Esophagus muscularis mucosa (tissue), 4 donors: ENCODE data around the gene CENPV. TPM values are rescaled to one million over a fixed set of nuclear protein-coding genes. Genes with fewer than 3 reads are reported as not detected.

ENCODE experiments used
- DNase-seq: peaks from one replicate; pipeline ENCODE4 v3.0.0-alpha.2; 2017; ENCODE audit errors: extremely low spot score
- H3K27ac ChIP-seq, 4 donors: fragments of 200-600 bp; sonication (generic); replicated peaks in 1 of 4; 1 replicate in 3 of 4; 2 replicates in 1 of 4; pipeline ENCODE4 v1.5.1; 2016 to 2019; ENCODE audit warnings: mild to moderate bottlenecking in 1 of 4
- H3K27me3 ChIP-seq, 4 donors: fragments of 200-600 bp; sonication (generic); one replicate each; pipeline versions ENCODE4 v1.5.1 to v1.6.0; 2016 to 2019
- H3K36me3 ChIP-seq, 4 donors: fragments of 200-600 bp; sonication (generic); one replicate each; pipeline ENCODE4 v1.5.1; 2016 to 2019
- H3K4me1 ChIP-seq, 4 donors: fragments of 200-600 bp; sonication (generic); one replicate each; pipeline ENCODE4 v1.5.1; 2016 to 2019
- H3K4me3 ChIP-seq, 4 donors: fragments of 200-600 bp; sonication (generic); 1 replicate in 2 of 4; 2 replicates in 2 of 4; pipeline ENCODE4 v1.5.1; 2016 to 2019; ENCODE audit warnings: mild to moderate bottlenecking in 4 of 4, moderate library complexity in 1 of 4
- H3K9me3 ChIP-seq, 4 donors: fragments of 200-600 bp; sonication (generic); 1 replicate in 3 of 4; 2 replicates in 1 of 4; pipeline ENCODE4 v1.5.1; 2016 to 2019
- CTCF ChIP-seq, 3 experiments: fragments of 200-600 bp in 2 of 3; fragments of 450-650 bp in 1 of 3; sonication (generic) in 2 of 3; IDR thresholded peaks; one replicate each; pipeline ENCODE4 v1.5.1; 2017 to 2019; ENCODE audit warnings: antibody characterized with exemption in 3 of 3, mild to moderate bottlenecking in 2 of 3, moderate library complexity in 1 of 3
- EP300 ChIP-seq: sonication (generic); formaldehyde crosslinking; IDR thresholded peaks from one replicate; pipeline ENCODE4 v1.6.1; 2017; ENCODE audit warnings: antibody characterized with exemption
- POLR2A ChIP-seq: fragments of 450-650 bp; IDR thresholded peaks from one replicate; pipeline ENCODE4 v1.6.1; 2017; ENCODE audit warnings: antibody characterized with exemption, moderate library complexity, mild to moderate bottlenecking, low read depth
- POLR2AphosphoS5 ChIP-seq, 2 donors: sonication (generic); formaldehyde crosslinking; IDR thresholded peaks; one replicate each; pipeline ENCODE4 v1.6.1; 2017; ENCODE audit warnings: antibody characterized with exemption in 2 of 2
- WGBS: methylation state at CpG from one replicate; pipeline ENCODE4 v1.1.5; 2018; 5-methylcytosine and 5-hydroxymethylcytosine counted together
- intact Hi-C: fragments of 100-400 bp; cut with DNase I; formaldehyde crosslinking; loops from one replicate; pipeline ENCODE4 v1.15.1; 2023
- total RNA-seq, 4 donors: library from RNA; depleted of rRNA; stranded (reverse); fragments of >200 nt; gene quantifications; one replicate each; pipeline versions ENCODE4 v1.1.0 to v1.2.1, GENCODE V29; 2016

Gene CENPV
- total RNA-seq, 4 donors from 2014 or later, result 4.2 to 10.9 (median 8.2) TPM

- Histone ChIP-seq H3K4me1 (peaks cover 37 to 61% (median 56%) of the 10 kb centered on the region in 4 donors), H3K27me3 (no peaks in the 10 kb centered on the region), H3K9me3 (no peaks in the 10 kb centered on the region), H3K36me3 (peaks cover 13 to 24% (median 22%) of the 10 kb centered on the region in 4 donors), H3K27ac (peak overlapping the region in 2 of 4 donors; percentile 6 to 27), H3K4me3 (no peak overlapping the region)
- TF ChIP-seq POLR2AphosphoS5 (IDR thresholded peaks at IDR 0.05) (no peak), CTCF (IDR thresholded peaks at IDR 0.05) (no peak), EP300 (no peak), POLR2A (no peak)
- 69% methylated on average over 5 of the region's 5 CpGs for WGBS
- intact Hi-C loops, result no loop called here
- no peak for DNase-seq
Observed at GRCh38 chr17:16384557-16384956, 31.3 kb upstream of the CENPV start.

GRCh38 chr17:16383772-16384287 is 30.6 kb upstream of the CENPV start:
- no peaks in the 10 kb centered on the region for H3K9me3 ChIP-seq
- intact Hi-C loops, result no loop called here
- peaks cover 13 to 24% (median 22%) of the 10 kb centered on the region in 4 donors for H3K36me3 ChIP-seq
- H3K27me3 ChIP-seq, result no peaks in the 10 kb centered on the region
- no peak overlapping the region for H3K4me3 ChIP-seq
- DNase-seq, result no peak
- H3K27ac ChIP-seq, result peak overlapping the region in 1 of 4 donors; percentile 23
- WGBS, result 89% methylated on average over 5 of the region's 5 CpGs
- no peak for TF ChIP-seq EP300
- no peak for TF ChIP-seq POLR2A
- no peak for TF ChIP-seq POLR2AphosphoS5 (IDR thresholded peaks at IDR 0.05)
- TF ChIP-seq CTCF (IDR thresholded peaks at IDR 0.05), result no peak
- peaks cover 37 to 61% (median 56%) of the 10 kb centered on the region in 4 donors for H3K4me1 ChIP-seq

- H3K27ac ChIP-seq, result peak overlapping the region in 2 of 4 donors; percentile 23 to 93
- H3K27me3 ChIP-seq, result no peaks in the 10 kb centered on the region
- intact Hi-C loops, result no loop called here
- no peak for DNase-seq
- 55% methylated on average over 4 of the region's 4 CpGs for WGBS
- H3K36me3 ChIP-seq, result peaks cover 13 to 24% (median 22%) of the 10 kb centered on the region in 4 donors
- H3K9me3 ChIP-seq, result no peaks in the 10 kb centered on the region
- H3K4me3 ChIP-seq, result peak overlapping the region in 1 of 4 donors; percentile 5
- TF ChIP-seq POLR2AphosphoS5 (IDR thresholded peaks at IDR 0.05) (no peak), EP300 (no peak), POLR2A (no peak), CTCF (IDR thresholded peaks at IDR 0.05) (no peak)
- peaks cover 37 to 61% (median 56%) of the 10 kb centered on the region in 4 donors for H3K4me1 ChIP-seq
Observed at GRCh38 chr17:16383216-16383615, 29.9 kb upstream of the CENPV start.

GRCh38 chr17:16381496-16381820 is 28.2 kb upstream of the CENPV start:
- TF ChIP-seq POLR2A (no peak), EP300 (no peak), POLR2AphosphoS5 (IDR thresholded peaks at IDR 0.05) (no peak), CTCF (IDR thresholded peaks at IDR 0.05) (no peak)
- intact Hi-C loops, result no loop called here

More at GRCh38 chr17:16381496-16381820, 28.2 kb upstream of the CENPV start:
- H3K27me3 ChIP-seq, result no peaks in the 10 kb centered on the region
- WGBS, result 5% methylated on average over 14 of the region's 14 CpGs
- H3K4me1 ChIP-seq, result peaks cover 37 to 50% (median 45%) of the 10 kb centered on the region in 4 donors
- no peaks in the 10 kb centered on the region for H3K9me3 ChIP-seq
- H3K36me3 ChIP-seq, result peaks cover 13 to 24% (median 22%) of the 10 kb centered on the region in 4 donors
- DNase-seq, result no peak
- peak overlapping the region; percentile 93 to 96 (median 94) for H3K27ac ChIP-seq
- peak overlapping the region; percentile 65 to 93 (median 80) for H3K4me3 ChIP-seq
